ENCODE results near the gene FNDC10.

DNA sequence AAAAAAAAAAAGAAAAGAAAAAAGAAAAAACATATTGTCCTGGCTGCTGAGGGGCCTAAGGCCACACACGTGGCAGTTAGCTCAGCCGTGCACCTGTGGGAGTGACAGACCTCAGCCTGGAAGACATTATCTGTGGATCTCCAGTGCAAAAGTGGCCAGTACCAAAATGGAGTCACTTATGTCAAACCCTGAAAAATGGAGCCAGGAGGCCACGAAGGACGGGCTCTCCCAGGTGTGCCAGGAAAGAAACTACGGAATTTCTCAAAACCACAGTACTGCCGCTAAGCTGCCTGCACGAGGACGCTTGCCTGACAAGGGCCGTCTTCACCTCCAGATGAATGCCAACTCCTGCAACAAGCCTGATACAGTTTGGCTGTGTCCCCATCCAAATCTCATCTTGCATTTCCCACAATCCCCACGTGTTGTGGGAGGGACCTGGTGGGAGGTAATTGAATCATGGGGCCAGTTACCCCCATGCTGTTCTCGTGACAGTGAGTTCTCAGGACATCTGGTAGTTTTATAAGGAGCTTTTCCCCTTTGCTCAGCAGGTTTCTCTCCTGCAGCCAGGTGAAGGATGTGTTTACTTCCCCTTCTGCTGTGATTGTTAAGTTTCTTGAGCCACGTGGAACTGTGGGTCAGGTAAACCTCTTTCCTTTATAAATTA lies 10.0 kb upstream of the FNDC10 start:
- TF ChIP-seq POLR2AphosphoS5 (IDR thresholded peaks at IDR 0.05), result no peak
- TF ChIP-seq, protein P1, sequence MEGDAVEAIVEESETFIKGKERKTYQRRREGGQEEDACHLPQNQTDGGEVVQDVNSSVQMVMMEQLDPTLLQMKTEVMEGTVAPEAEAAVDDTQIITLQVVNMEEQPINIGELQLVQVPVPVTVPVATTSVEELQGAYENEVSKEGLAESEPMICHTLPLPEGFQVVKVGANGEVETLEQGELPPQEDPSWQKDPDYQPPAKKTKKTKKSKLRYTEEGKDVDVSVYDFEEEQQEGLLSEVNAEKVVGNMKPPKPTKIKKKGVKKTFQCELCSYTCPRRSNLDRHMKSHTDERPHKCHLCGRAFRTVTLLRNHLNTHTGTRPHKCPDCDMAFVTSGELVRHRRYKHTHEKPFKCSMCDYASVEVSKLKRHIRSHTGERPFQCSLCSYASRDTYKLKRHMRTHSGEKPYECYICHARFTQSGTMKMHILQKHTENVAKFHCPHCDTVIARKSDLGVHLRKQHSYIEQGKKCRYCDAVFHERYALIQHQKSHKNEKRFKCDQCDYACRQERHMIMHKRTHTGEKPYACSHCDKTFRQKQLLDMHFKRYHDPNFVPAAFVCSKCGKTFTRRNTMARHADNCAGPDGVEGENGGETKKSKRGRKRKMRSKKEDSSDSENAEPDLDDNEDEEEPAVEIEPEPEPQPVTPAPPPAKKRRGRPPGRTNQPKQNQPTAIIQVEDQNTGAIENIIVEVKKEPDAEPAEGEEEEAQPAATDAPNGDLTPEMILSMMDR (IDR thresholded peaks at IDR 0.05), result no peak

Measured in suprapubic skin (tissue), 3 donors.